GM12873 (cell line): ENCODE measurements around the gene SERPINA10.

Experiments used
- TF ChIP-seq, protein P1 (sequence below): IDR thresholded peaks from 2 replicates; pipeline ENCODE4 v1.5.1; 2012; ENCODE audit warnings: low read depth, mild to moderate bottlenecking, moderate library complexity, low read length, control low read depth; ENCODE audit not compliant: insufficient read depth; ENCODE audit errors: missing control alignments

Gene SERPINA10

DNA sequence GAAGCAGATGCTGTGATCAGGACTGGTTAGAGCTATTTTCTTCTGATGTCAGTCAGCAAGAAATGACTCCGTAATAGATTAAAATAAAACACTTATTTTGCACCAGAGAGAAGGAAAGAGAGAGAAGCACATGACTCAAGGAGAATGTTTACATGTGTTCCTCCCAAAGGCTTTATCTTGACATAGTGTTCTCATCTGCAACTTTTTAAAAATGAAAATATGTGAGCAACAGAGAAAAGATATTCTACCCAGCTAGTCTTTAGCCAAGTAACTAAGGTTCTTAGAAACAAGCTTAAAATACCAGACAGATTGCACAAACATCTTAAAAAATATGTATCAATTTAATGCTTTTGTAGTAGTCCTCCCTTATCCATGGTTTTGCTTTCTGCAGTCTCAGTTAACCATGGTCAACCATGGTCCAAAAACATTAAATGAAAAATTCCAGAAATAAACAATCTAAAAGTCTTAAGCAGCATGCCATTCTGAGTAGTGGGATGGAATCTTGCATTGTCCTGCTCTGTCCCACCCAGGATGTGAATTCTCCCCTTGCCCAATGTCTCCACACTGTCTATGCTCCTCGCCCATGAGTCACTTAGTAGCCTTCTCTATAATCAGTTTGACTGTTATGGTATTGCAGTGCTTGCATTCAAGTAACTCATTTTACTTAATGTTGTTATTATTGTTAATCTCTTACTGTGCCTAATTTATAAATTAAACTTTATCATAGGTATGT, 9.9 kb downstream of the SERPINA10 start:
- TF ChIP-seq, protein P1, sequence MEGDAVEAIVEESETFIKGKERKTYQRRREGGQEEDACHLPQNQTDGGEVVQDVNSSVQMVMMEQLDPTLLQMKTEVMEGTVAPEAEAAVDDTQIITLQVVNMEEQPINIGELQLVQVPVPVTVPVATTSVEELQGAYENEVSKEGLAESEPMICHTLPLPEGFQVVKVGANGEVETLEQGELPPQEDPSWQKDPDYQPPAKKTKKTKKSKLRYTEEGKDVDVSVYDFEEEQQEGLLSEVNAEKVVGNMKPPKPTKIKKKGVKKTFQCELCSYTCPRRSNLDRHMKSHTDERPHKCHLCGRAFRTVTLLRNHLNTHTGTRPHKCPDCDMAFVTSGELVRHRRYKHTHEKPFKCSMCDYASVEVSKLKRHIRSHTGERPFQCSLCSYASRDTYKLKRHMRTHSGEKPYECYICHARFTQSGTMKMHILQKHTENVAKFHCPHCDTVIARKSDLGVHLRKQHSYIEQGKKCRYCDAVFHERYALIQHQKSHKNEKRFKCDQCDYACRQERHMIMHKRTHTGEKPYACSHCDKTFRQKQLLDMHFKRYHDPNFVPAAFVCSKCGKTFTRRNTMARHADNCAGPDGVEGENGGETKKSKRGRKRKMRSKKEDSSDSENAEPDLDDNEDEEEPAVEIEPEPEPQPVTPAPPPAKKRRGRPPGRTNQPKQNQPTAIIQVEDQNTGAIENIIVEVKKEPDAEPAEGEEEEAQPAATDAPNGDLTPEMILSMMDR, result no peak

DNA sequence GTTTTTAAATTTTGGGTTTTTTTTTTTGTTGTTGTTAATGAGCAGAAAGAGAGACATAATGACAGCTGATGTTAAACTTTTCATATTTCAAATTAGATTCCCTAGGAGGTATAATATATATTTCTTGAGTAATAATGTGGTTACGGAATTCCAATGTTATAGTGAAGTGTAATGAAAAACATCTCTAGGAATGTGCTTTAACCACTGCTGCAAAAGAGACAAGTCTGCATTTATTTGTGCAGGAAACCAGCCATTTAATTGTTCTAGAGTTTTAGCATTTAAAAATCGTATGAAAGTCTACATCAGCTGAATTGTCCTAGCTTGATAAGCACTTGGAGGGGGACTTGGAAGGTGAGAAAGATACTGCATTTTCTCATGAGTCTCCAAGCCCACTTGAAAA, 14.3 kb downstream of the SERPINA10 start:
- TF ChIP-seq, protein P1, result no peak

DNA sequence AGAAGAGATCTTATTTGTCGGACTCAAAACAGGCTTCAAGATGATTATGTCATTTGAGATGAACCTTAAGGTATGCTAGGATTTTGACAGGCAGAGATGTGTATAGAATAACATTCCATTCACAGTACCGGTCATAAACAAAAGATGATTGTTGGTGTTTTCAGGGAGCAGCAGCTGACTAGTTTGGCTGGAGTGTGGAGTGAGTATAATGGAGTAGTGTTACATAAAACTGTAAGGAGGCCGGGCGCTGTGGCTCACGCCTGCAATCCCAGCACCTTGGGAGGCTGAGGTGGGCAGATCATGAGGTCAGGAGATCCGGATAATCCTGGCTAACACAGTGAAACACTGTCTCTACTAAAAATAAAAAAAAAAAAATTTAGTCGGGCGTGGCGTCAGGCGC, 23.9 kb downstream of the SERPINA10 start:
- TF ChIP-seq, protein P1, result no peak

DNA sequence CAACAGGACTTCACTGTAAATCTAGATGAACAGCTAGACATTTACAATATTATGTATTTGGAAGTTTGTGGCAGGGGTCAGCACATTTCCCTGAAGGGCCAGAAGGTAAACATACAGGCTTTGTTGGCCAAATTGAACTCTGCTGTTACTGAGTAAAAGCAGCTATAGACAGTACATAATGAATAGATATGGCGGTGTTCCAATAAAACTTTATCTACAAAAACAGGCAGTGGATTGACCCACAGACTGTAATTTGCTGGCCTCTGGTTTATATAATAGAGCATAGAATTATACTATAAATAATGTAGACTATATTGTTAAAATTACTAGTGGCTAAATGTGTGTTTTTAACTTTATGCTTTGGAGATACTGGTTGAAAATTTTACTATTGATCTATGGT, 25.7 kb downstream of the SERPINA10 start:
- TF ChIP-seq, protein P1, result no peak

DNA sequence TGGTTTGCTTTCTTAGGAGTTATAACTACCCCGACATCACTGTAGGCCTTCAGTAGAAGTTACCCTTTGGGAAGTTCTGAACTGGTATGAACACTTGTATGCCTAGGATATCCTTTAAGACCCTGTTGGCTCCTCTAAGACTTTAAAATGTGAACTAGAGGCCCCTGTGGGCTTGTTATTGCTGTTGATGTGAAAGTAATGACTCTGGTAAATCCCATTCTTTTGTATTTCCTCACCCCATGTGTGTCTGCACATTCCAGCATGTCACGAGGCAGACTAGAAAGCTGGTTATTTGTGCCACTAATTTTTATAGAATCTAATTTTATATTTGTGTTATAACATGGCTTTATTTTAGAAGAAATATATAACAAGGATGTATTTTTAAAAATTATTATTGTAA, 48.9 kb downstream of the SERPINA10 start:
- TF ChIP-seq, protein P1, result no peak

DNA sequence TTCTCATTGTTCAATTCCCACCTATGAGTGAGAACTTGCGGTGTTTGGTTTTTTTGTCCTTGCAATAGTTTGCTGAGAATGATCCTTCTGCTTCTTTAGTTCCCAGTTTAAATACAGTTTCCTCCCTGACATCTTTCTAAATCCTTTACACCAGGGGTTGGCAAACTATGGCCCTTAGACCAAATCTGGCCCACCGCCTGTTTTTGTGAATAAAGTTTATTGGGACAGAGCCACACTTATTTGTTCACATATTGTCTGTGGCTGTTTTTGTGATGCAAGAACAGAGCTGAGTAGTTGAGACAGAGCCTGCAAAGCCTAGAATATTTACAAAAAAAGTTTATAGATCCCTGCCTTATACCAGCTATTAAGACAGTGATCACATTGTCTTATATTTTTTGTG, 53.7 kb downstream of the SERPINA10 start:
- TF ChIP-seq, protein P1, result no peak

DNA sequence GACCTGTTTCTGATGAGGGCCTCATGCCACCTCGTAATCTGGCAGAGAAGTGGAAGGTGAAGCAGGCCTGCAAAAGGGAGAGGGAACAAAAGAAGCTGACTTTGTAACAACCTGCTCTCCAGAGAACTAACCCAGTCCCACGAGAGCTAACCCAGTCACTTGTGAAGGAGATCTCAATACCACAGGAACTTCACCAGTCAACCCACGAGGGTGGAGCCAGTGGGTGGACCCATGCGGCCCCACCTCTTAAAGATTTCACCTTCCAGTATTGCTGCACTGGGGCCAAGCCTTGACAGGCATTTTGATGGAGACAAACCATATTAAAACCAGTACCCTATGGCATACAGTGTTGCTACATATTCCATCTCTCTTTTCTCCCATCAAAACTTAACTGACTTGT, 55.1 kb downstream of the SERPINA10 start:
- TF ChIP-seq, protein P1, result no peak
